Measurements from ENCODE around the gene PEX26.

Gene PEX26

GRCh38 chr22:18113680-18114394 lies 36.0 kb downstream of the PEX26 start:
- Histone ChIP-seq H3K4me3 (ENCODE audit: low read depth, low read length) (no peak overlapping the region), H3K9me3 (no peaks in the 10 kb centered on the region), H3K27me3 (peaks cover 28% of the 10 kb centered on the region), H3K4me1 (no peaks in the 10 kb centered on the region), H3K36me3 (no peaks in the 10 kb centered on the region)
- no peak for TF ChIP-seq CTCF (IDR thresholded peaks at IDR 0.05; ENCODE audit: low read depth, low read length)
- no peak for DNase-seq

GRCh38 chr22:18114495-18114894 lies 36.7 kb downstream of the PEX26 start:
- DNase-seq, result no peak
- Histone ChIP-seq H3K9me3 (no peaks in the 10 kb centered on the region), H3K36me3 (no peaks in the 10 kb centered on the region), H3K4me1 (no peaks in the 10 kb centered on the region), H3K4me3 (ENCODE audit: low read depth, low read length) (no peak overlapping the region), H3K27me3 (peaks cover 25% of the 10 kb centered on the region)
- TF ChIP-seq CTCF (IDR thresholded peaks at IDR 0.05; ENCODE audit: low read depth, low read length), result no peak

GRCh38 chr22:18114976-18115652 lies 37.3 kb downstream of the PEX26 start:
- DNase-seq, result no peak

DNA sequence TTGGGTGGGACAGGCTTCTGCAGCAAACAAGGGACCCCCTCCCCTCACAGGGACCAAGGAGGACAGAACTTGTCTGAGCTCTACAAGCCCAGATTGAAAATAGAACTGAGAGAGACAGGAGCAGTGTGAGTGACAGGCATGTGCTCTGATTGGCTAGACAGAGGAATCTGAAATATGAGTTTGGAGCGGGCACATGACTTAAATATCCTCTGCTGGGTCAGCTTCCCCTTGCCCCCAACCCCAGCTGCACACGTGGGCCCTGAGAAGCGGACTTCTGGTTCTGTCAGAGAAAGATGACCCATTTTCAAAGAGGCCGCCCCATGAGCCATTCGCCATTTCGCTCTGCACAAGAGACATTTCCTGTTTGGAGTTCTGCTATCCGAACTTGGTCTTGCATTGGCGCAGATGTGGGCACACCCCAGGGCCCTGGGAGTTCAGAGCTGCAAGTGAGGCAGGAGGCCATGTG lies 38.1 kb downstream of the PEX26 start:
- no peak for DNase-seq
- TF ChIP-seq CTCF (IDR thresholded peaks at IDR 0.05; ENCODE audit: low read depth, low read length), result no peak
- Histone ChIP-seq H3K27me3 (peaks cover 11% of the 10 kb centered on the region), H3K4me3 (ENCODE audit: low read depth, low read length) (no peak overlapping the region), H3K36me3 (no peaks in the 10 kb centered on the region), H3K9me3 (no peaks in the 10 kb centered on the region), H3K4me1 (no peaks in the 10 kb centered on the region)

More at GRCh38 chr22:18114976-18115652, 37.3 kb downstream of the PEX26 start:
- Histone ChIP-seq H3K4me3 (ENCODE audit: low read depth, low read length) (no peak overlapping the region), H3K27me3 (peaks cover 19% of the 10 kb centered on the region), H3K4me1 (no peaks in the 10 kb centered on the region), H3K9me3 (no peaks in the 10 kb centered on the region), H3K36me3 (no peaks in the 10 kb centered on the region)
- no peak for TF ChIP-seq CTCF (IDR thresholded peaks at IDR 0.05; ENCODE audit: low read depth, low read length)

- Histone ChIP-seq H3K9me3 (no peaks in the 10 kb centered on the region), H3K36me3 (no peaks in the 10 kb centered on the region), H3K4me3 (ENCODE audit: low read depth, low read length) (no peak overlapping the region), H3K27me3 (peaks cover 4% of the 10 kb centered on the region), H3K4me1 (no peaks in the 10 kb centered on the region)
- DNase-seq, result no peak
- no peak for TF ChIP-seq CTCF (IDR thresholded peaks at IDR 0.05; ENCODE audit: low read depth, low read length)
These were observed 38.8 kb downstream of the PEX26 start for GRCh38 chr22:18116634-18117033.

All from BE2C (cell line).